Fibroblast of lung (primary cell): Measurements from ENCODE around the gene GAB1. TPM values are rescaled to one million over a fixed set of nuclear protein-coding genes. Genes with fewer than 3 reads are reported as not detected.

Experiments
- DNase-seq, 2 donors: peaks; one replicate each; pipeline versions ENCODE4 v3.0.0 to v3.0.0-alpha.2; 2010; ENCODE audit warnings: low read depth in 2 of 2
- H2AFZ ChIP-seq: 2 replicates; pipeline ENCODE4 v1.5.1; 2012; ENCODE audit warnings: low read length, control low read depth, inconsistent platforms
- H3K27ac ChIP-seq: 2 replicates; pipeline ENCODE4 v1.5.1; 2011; ENCODE audit warnings: low read length, control low read depth; ENCODE audit not compliant: insufficient read depth
- H3K27me3 ChIP-seq: 2 replicates; pipeline ENCODE4 v1.5.1; 2011; ENCODE audit warnings: mild to moderate bottlenecking, low read length; ENCODE audit not compliant: control insufficient read depth, insufficient read depth
- H3K36me3 ChIP-seq: 2 replicates; pipeline ENCODE4 v1.5.1; 2011; ENCODE audit warnings: low read length; ENCODE audit not compliant: control insufficient read depth, insufficient read depth
- H3K4me1 ChIP-seq: 2 replicates; pipeline ENCODE4 v1.5.1; 2011; ENCODE audit warnings: low read length; ENCODE audit not compliant: control insufficient read depth, insufficient read depth; ENCODE audit errors: extremely low read depth
- H3K4me2 ChIP-seq: 2 replicates; pipeline ENCODE4 v1.5.1; 2011; ENCODE audit warnings: low read length, control low read depth; ENCODE audit not compliant: insufficient read depth; ENCODE audit errors: extremely low read depth
- H3K4me3 ChIP-seq, 4 experiments: fragments of 200-600 bp in 1 of 4; sonication (generic) in 1 of 4; replicated peaks in 1 of 4; 2 replicates each; pipeline ENCODE4 v1.5.1; 2011 to 2016; ENCODE audit warnings: low read length in 4 of 4, low read depth in 3 of 4, mild to moderate bottlenecking in 3 of 4, control low read depth in 2 of 4, inconsistent platforms in 1 of 4, mixed read lengths in 1 of 4; ENCODE audit not compliant: insufficient read depth in 1 of 4; ENCODE audit errors: control extremely low read depth in 1 of 4
- H3K79me2 ChIP-seq: 2 replicates; pipeline ENCODE4 v1.5.1; 2012; ENCODE audit warnings: mild to moderate bottlenecking, low read length, inconsistent platforms; ENCODE audit not compliant: control insufficient read depth, insufficient read depth
- H3K9ac ChIP-seq: 2 replicates; pipeline ENCODE4 v1.5.1; 2011; ENCODE audit warnings: mild to moderate bottlenecking, low read length, control low read depth; ENCODE audit not compliant: insufficient read depth
- H3K9me3 ChIP-seq: 2 replicates; pipeline ENCODE4 v1.5.1; 2012; ENCODE audit warnings: low read depth, low read length; ENCODE audit not compliant: control insufficient read depth, insufficient read depth
- H4K20me1 ChIP-seq: 2 replicates; pipeline ENCODE4 v1.5.1; 2011; ENCODE audit warnings: low read length; ENCODE audit not compliant: control insufficient read depth, insufficient read depth; ENCODE audit errors: extremely low read depth
- CTCF ChIP-seq, 2 donors: IDR thresholded peaks in 1 of 2; conservative IDR thresholded peaks in 1 of 2; 1 replicate in 1 of 2; 2 replicates in 1 of 2; pipeline ENCODE4 v1.5.1; 2011 to 2012; ENCODE audit warnings: low read length in 2 of 2, control low read depth in 1 of 2, inconsistent platforms in 1 of 2, low read depth in 1 of 2, mild to moderate bottlenecking in 1 of 2
- EZH2 ChIP-seq: IDR thresholded peaks from 2 replicates; pipeline ENCODE4 v1.5.1; 2012; ENCODE audit warnings: low read length, control low read depth, mild to moderate bottlenecking; ENCODE audit errors: missing control alignments
- polyA plus RNA-seq, 2 donors: library from polyadenylated mRNA; depleted of rRNA in 1 of 2; stranded (reverse) in 1 of 2; unstranded in 1 of 2; fragments of >200 nt; gene quantifications; 2 replicates each; pipeline ENCODE4 v1.2.1, GENCODE V29; 2011 to 2012; ENCODE audit warnings: missing spikeins in 1 of 2
- total RNA-seq: library from RNA; depleted of rRNA; stranded (reverse); fragments of >200 nt; gene quantifications from 2 replicates; pipeline ENCODE4 v1.2.1, GENCODE V29; 2014

The GAB1 gene
- total and polyA plus RNA-seq, 2 donors (not counting 1 experiment from before 2014, with no cell fraction given) = 10.6 to 18.0 TPM

- no peaks in the 10 kb centered on the region for H3K27me3 ChIP-seq
- H2AFZ ChIP-seq = no peak overlapping the region
- no peak overlapping the region for H3K4me3 ChIP-seq
- no peaks in the 10 kb centered on the region for H3K79me2 ChIP-seq
- H3K4me2 ChIP-seq = no peak overlapping the region
- no peaks in the 10 kb centered on the region for H4K20me1 ChIP-seq
- H3K9me3 ChIP-seq = no peaks in the 10 kb centered on the region
- no peaks in the 10 kb centered on the region for H3K36me3 ChIP-seq
- H3K9ac ChIP-seq = no peak overlapping the region
- TF ChIP-seq EZH2 (no peak), CTCF (conservative IDR thresholded peaks at IDR 0.05 in 1 of 2, IDR thresholded peaks at IDR 0.05 in 1 of 2; ENCODE audit: low read depth in 1 of 2, low read length in 2 of 2) (no peak)
- DNase-seq = no peak
- no peak overlapping the region for H3K27ac ChIP-seq
- H3K4me1 ChIP-seq = no peaks in the 10 kb centered on the region
Observed at GRCh38 chr4:143473334-143474126, 136.9 kb downstream of the GAB1 start.

- H3K27ac ChIP-seq = no peak overlapping the region
- DNase-seq = no peak
- H3K79me2 ChIP-seq = no peaks in the 10 kb centered on the region
- H3K27me3 ChIP-seq = no peaks in the 10 kb centered on the region
- no peak overlapping the region for H3K9ac ChIP-seq
- H2AFZ ChIP-seq = no peak overlapping the region
- TF ChIP-seq EZH2 (no peak), CTCF (conservative IDR thresholded peaks at IDR 0.05 in 1 of 2, IDR thresholded peaks at IDR 0.05 in 1 of 2; ENCODE audit: low read depth in 1 of 2, low read length in 2 of 2) (no peak)
- H3K4me3 ChIP-seq = no peak overlapping the region
- H3K36me3 ChIP-seq = no peaks in the 10 kb centered on the region
- no peak overlapping the region for H3K4me2 ChIP-seq
- no peaks in the 10 kb centered on the region for H3K9me3 ChIP-seq
- no peaks in the 10 kb centered on the region for H4K20me1 ChIP-seq
- H3K4me1 ChIP-seq = no peaks in the 10 kb centered on the region
Observed at GRCh38 chr4:143477487-143477886, 140.8 kb downstream of the GAB1 start.

- DNase-seq = no peak
Observed at GRCh38 chr4:143481361-143481760, 144.7 kb downstream of the GAB1 start.

More at GRCh38 chr4:143481361-143481760, 144.7 kb downstream of the GAB1 start:
- H3K9ac ChIP-seq = no peak overlapping the region
- H3K4me3 ChIP-seq = no peak overlapping the region
- H3K27me3 ChIP-seq = no peaks in the 10 kb centered on the region
- H3K36me3 ChIP-seq = no peaks in the 10 kb centered on the region
- H4K20me1 ChIP-seq = no peaks in the 10 kb centered on the region
- no peaks in the 10 kb centered on the region for H3K9me3 ChIP-seq
- H3K4me2 ChIP-seq = no peak overlapping the region
- no peaks in the 10 kb centered on the region for H3K4me1 ChIP-seq
- H3K79me2 ChIP-seq = no peaks in the 10 kb centered on the region
- H2AFZ ChIP-seq = no peak overlapping the region
- H3K27ac ChIP-seq = no peak overlapping the region
- TF ChIP-seq EZH2 (no peak), CTCF (conservative IDR thresholded peaks at IDR 0.05 in 1 of 2, IDR thresholded peaks at IDR 0.05 in 1 of 2; ENCODE audit: low read depth in 1 of 2, low read length in 2 of 2) (no peak)
